ENCODE results near the gene TRABD. TPM values are rescaled to one million over a fixed set of nuclear protein-coding genes. Genes with fewer than 3 reads are reported as not detected.

Gene TRABD
- total RNA-seq, 1 experiment from 2014 or later = 55.7 TPM

GRCh38 chr22:50221410-50222300, 35.9 kb downstream of the TRABD start:
- H3K4me3 ChIP-seq (ENCODE audit: low read depth in 2 of 2, low read length in 2 of 2) = no peak overlapping the region
- no peak for DNase-seq (ENCODE audit: low read depth, low spot score)
- H3K4me1 ChIP-seq (ENCODE audit: control insufficient read depth, insufficient read depth, low read length) = no peaks in the 10 kb centered on the region
- no TSS peak for BruUV-seq (replicated peaks)
- ATAC-seq = no peak
- H3K27ac ChIP-seq (ENCODE audit: low read length) = no peak overlapping the region
- H3K9me3 ChIP-seq (ENCODE audit: control insufficient read depth, insufficient read depth, low read depth, low read length) = no peaks in the 10 kb centered on the region
- CTCF ChIA-PET = interaction anchor here (0.6 kb wide), 1 partner anchor 75 kb away, joined by 3 read pairs; no protein-coding TSS in a partner anchor
- no peaks in the 10 kb centered on the region for H3K27me3 ChIP-seq (ENCODE audit: control insufficient read depth, insufficient read depth, low read length)
- in situ Hi-C loops (cut with HindIII; ENCODE audit: low pct_unique_long_range_greater_than_20kb, low sequenced_read_pairs) (no loop called here), intact Hi-C loops (cut with micrococcal nuclease; ENCODE audit: unreplicated experiment) (no loop called here)
- POLR2A ChIA-PET = no interaction called here
- 0 out of 2 replicates have a peak, but pooled peaks cover 2% of the 10 kb centered on the region for H3K36me3 ChIP-seq (ENCODE audit: control insufficient read depth, insufficient read depth, low read length)
- TF ChIP-seq, protein P1, sequence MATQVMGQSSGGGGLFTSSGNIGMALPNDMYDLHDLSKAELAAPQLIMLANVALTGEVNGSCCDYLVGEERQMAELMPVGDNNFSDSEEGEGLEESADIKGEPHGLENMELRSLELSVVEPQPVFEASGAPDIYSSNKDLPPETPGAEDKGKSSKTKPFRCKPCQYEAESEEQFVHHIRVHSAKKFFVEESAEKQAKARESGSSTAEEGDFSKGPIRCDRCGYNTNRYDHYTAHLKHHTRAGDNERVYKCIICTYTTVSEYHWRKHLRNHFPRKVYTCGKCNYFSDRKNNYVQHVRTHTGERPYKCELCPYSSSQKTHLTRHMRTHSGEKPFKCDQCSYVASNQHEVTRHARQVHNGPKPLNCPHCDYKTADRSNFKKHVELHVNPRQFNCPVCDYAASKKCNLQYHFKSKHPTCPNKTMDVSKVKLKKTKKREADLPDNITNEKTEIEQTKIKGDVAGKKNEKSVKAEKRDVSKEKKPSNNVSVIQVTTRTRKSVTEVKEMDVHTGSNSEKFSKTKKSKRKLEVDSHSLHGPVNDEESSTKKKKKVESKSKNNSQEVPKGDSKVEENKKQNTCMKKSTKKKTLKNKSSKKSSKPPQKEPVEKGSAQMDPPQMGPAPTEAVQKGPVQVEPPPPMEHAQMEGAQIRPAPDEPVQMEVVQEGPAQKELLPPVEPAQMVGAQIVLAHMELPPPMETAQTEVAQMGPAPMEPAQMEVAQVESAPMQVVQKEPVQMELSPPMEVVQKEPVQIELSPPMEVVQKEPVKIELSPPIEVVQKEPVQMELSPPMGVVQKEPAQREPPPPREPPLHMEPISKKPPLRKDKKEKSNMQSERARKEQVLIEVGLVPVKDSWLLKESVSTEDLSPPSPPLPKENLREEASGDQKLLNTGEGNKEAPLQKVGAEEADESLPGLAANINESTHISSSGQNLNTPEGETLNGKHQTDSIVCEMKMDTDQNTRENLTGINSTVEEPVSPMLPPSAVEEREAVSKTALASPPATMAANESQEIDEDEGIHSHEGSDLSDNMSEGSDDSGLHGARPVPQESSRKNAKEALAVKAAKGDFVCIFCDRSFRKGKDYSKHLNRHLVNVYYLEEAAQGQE (IDR thresholded peaks at IDR 0.05; ENCODE audit: insufficient read depth in 1 of 2, low read depth in 2 of 2, low read length in 1 of 2) = no peak
- TF ChIP-seq SIN3A (IDR thresholded peaks at IDR 0.05; ENCODE audit: borderline replicate concordance, insufficient read depth, low read depth, low read length) (no peak), TCF7L2 (IDR thresholded peaks at IDR 0.05; ENCODE audit: low read depth, low read length) (no peak), POLR2AphosphoS5 (IDR thresholded peaks at IDR 0.05; ENCODE audit: low read depth, low read length) (no peak)
- TF ChIP-seq, protein P2, sequence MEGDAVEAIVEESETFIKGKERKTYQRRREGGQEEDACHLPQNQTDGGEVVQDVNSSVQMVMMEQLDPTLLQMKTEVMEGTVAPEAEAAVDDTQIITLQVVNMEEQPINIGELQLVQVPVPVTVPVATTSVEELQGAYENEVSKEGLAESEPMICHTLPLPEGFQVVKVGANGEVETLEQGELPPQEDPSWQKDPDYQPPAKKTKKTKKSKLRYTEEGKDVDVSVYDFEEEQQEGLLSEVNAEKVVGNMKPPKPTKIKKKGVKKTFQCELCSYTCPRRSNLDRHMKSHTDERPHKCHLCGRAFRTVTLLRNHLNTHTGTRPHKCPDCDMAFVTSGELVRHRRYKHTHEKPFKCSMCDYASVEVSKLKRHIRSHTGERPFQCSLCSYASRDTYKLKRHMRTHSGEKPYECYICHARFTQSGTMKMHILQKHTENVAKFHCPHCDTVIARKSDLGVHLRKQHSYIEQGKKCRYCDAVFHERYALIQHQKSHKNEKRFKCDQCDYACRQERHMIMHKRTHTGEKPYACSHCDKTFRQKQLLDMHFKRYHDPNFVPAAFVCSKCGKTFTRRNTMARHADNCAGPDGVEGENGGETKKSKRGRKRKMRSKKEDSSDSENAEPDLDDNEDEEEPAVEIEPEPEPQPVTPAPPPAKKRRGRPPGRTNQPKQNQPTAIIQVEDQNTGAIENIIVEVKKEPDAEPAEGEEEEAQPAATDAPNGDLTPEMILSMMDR (IDR thresholded peaks at IDR 0.05) = no peak

GRCh38 chr22:50222508-50222907, 36.8 kb downstream of the TRABD start:
- Histone ChIP-seq H3K9me3 (ENCODE audit: control insufficient read depth, insufficient read depth, low read depth, low read length) (no peaks in the 10 kb centered on the region), H3K36me3 (ENCODE audit: control insufficient read depth, insufficient read depth, low read length) (0 out of 2 replicates have a peak, but pooled peaks cover 2% of the 10 kb centered on the region), H3K4me3 (ENCODE audit: low read depth in 2 of 2, low read length in 2 of 2) (no peak overlapping the region), H3K27ac (ENCODE audit: low read length) (no peak overlapping the region), H3K4me1 (ENCODE audit: control insufficient read depth, insufficient read depth, low read length) (no peaks in the 10 kb centered on the region), H3K27me3 (ENCODE audit: control insufficient read depth, insufficient read depth, low read length) (no peaks in the 10 kb centered on the region)
- ChIA-PET CTCF (no interaction called here), POLR2A (no interaction called here)
- ATAC-seq (no peak), DNase-seq (ENCODE audit: low read depth, low spot score) (no peak)
- in situ Hi-C loops (cut with HindIII; ENCODE audit: low pct_unique_long_range_greater_than_20kb, low sequenced_read_pairs) (no loop called here), intact Hi-C loops (cut with micrococcal nuclease; ENCODE audit: unreplicated experiment) (no loop called here)
- TF ChIP-seq, protein P2 (IDR thresholded peaks at IDR 0.05) = no peak
- no peak for TF ChIP-seq POLR2AphosphoS5 (IDR thresholded peaks at IDR 0.05; ENCODE audit: low read depth, low read length)
- TF ChIP-seq, protein P1 (IDR thresholded peaks at IDR 0.05; ENCODE audit: insufficient read depth in 1 of 2, low read depth in 2 of 2, low read length in 1 of 2) = no peak
- TF ChIP-seq SIN3A (IDR thresholded peaks at IDR 0.05; ENCODE audit: borderline replicate concordance, insufficient read depth, low read depth, low read length) = no peak
- TF ChIP-seq TCF7L2 (IDR thresholded peaks at IDR 0.05; ENCODE audit: low read depth, low read length) = no peak
- no TSS peak for BruUV-seq (replicated peaks)
